Hematopoietic multipotent progenitor cell treated with erythropoietin and hydrocortisone succinate and interleukin-3 and kit ligand, for 17 days (in vitro differentiated cells): ENCODE results near the gene ATP9B.

Source experiments
- DNase-seq: peaks from one replicate; pipeline ENCODE4 v3.0.0-alpha.2; 2015; ENCODE audit warnings: low spot score

The ATP9B gene

GRCh38 chr18:79068937-79069716, at the start of gene ATP9B:
Gene ATP9B, plus strand, starts transcription at chr18:79069394. Its CDS starts 17 bp downstream, at chr18:79069411.
- peak; percentile 99 for DNase-seq

- DNase-seq = no peak
These were observed 49.3 kb upstream of the ATP9B start for GRCh38 chr18:79019881-79020280.

GRCh38 chr18:79022603-79023002, 46.6 kb upstream of the ATP9B start:
- DNase-seq = no peak

GRCh38 chr18:79026491-79026890, 42.7 kb upstream of the ATP9B start:
- no peak for DNase-seq

GRCh38 chr18:79030680-79031079, 38.5 kb upstream of the ATP9B start:
- DNase-seq = no peak

GRCh38 chr18:79042276-79042675, 26.9 kb upstream of the ATP9B start:
- DNase-seq = no peak

- DNase-seq = no peak
These were observed 25.9 kb upstream of the ATP9B start for GRCh38 chr18:79043288-79043687.

GRCh38 chr18:79046522-79046921, 22.7 kb upstream of the ATP9B start:
- no peak for DNase-seq

GRCh38 chr18:79047556-79048244, 21.5 kb upstream of the ATP9B start:
- DNase-seq = no peak

GRCh38 chr18:79048245-79048632, 21.0 kb upstream of the ATP9B start:
- DNase-seq = no peak

- DNase-seq = no peak
These were observed 19.7 kb upstream of the ATP9B start for GRCh38 chr18:79049506-79049905.

- no peak for DNase-seq
These were observed 19.2 kb upstream of the ATP9B start for GRCh38 chr18:79050005-79050404.

- no peak for DNase-seq
These were observed 12.3 kb upstream of the ATP9B start for GRCh38 chr18:79056827-79057367.

GRCh38 chr18:79058007-79058406, 11.2 kb upstream of the ATP9B start:
- DNase-seq = no peak

GRCh38 chr18:79062806-79063205, 6.4 kb upstream of the ATP9B start:
- no peak for DNase-seq

- no peak for DNase-seq
These were observed 5.0 kb upstream of the ATP9B start for GRCh38 chr18:79064228-79064627.

- DNase-seq = no peak
These were observed 3.4 kb upstream of the ATP9B start for GRCh38 chr18:79065802-79066201.

GRCh38 chr18:79067611-79068010, 1.6 kb upstream of the ATP9B start:
- DNase-seq = no peak

GRCh38 chr18:79068341-79068936, 755 bp upstream of the ATP9B start:
- no peak for DNase-seq

- DNase-seq = no peak
These were observed 540 bp downstream of the ATP9B start for GRCh38 chr18:79069717-79070151.

GRCh38 chr18:79070486-79070885, 1.3 kb downstream of the ATP9B start:
- peak; percentile 15 for DNase-seq

- DNase-seq = no peak
These were observed 1.8 kb downstream of the ATP9B start for GRCh38 chr18:79071037-79071436.
